ENCODE data around the gene ARL6IP4.

Gene ARL6IP4

DNA sequence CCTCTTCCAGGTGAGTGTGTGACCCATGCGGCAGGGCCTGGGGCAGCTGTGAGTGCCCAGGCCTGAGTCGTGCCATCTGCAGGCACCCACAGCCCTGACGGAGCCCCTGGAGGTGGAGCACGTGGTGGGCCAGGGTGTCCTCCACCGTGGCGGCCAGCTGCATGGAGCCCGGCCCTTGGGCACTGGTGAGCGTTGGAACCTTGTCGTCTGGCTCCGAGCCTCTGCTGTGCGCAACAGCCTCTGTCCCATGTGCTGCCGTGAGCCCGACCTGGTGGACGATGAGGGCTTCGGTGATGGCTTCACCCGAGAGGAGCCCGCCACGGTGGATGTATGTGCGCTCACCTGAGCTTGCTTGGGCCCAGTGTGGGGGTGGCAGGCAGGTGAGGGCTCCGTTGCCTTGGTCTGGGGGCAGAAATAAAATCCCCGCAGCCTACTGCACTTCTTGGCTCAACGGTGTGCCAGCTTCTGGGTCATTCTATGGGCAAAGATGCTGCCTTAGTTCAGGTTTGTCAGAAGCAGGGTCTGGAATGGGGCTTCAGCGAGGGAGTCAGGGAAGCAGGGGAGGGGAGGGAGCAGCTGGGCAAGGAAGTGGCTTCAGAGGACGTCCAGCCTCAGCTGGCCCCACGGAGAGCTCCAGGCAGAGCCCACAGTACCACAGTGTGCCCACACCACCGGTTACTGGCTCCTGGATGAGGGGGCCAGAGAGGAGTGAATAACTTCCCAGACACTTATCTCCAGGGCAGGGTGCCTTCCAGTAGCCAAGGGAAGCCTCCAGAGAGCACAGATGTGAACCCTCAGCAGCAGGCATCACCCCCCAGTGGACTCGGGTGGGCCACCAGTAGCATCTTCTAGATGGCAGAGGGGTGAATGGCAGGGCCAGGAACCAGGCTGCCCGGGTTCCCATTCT lies 1.2 kb upstream of the ARL6IP4 start:
- no peak for DNase-seq

- DNase-seq: no peak
These were observed 636 bp upstream of the ARL6IP4 start for GRCh38 chr12:122979908-122980182.

GRCh38 chr12:122981036-122981471 lies 573 bp downstream of the ARL6IP4 start:
- no peak for DNase-seq

- no peak for DNase-seq
These were observed 1.4 kb downstream of the ARL6IP4 start for GRCh38 chr12:122981587-122982476.

- DNase-seq: no peak
These were observed 2.0 kb downstream of the ARL6IP4 start for GRCh38 chr12:122982477-122982815.

DNA sequence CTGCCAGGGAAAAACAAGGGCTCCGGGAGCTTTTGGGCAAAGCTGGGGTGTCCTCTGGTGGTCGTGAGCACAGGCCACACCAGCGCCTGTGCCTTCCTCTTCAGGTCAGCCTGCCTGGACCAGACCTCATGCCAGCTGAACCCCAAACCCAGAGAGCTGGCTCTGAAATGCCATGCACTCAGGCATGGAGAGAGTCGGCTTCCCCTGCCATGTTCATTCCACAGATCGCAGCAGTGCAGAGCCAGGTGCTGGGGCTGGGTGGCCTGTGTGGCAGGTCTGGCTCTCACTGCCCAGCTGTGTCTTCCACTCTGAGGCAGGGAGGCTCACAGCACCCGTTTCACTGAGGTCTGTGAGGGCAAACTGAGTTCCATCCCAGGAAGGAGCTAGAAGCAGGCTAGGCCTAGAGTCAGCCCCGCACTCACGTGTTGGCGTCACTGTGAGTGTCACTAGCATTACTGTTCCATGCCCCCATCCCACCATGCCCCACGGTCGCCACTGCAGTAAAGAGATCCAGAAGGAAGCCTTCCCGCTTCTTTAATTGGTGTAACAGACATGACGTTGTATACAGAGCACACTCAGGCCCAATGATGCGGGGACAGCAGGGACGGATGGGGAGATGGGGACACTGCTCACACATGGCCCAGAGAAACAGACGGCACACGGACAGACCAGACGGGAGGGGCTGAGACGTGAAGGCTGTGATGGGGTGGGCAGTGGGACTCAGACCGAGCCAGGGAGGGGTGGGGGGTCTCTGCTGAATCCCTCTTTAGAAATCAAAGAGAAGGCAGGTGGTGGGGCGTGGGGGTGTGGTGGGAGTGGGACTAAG lies 2.7 kb downstream of the ARL6IP4 start:
- DNase-seq: no peak

DNA sequence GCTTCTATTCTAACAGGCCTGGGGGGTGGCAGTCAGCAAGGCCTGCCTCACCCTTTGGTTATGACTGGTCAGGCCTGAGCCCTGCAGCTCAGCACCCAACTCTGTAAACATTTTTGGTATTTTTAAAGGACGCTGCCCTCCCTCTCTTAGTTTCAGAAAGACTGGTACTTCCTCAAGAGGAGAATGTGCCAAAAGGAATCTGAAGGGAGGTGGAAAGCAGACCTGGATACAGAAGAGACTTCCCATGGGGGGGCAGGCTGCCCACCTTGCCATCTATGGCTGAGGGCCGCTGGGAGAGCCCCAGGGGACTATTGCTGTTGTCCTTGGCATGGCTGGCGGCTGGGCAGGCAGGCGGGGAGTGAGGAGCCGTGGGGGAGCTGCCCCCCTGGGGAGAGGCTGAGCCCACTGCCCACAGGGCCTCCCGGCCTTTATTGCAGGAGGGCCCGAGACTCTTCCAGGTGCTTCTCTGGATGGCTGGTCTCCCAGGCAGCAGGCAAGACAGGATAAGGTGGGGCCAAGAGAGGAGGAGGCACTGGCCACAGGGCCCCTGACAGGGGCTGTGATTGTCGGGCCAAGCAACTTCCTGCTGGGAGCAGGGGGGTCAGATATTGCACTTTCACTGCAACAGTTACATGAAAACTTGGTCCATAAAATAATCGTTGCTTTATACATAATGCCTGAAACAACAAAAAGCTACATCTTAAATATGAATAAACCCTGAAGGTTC lies 3.5 kb downstream of the ARL6IP4 start:
- DNase-seq: no peak

- DNase-seq: no peak
These were observed 4.3 kb downstream of the ARL6IP4 start for GRCh38 chr12:122984612-122985337.

DNA sequence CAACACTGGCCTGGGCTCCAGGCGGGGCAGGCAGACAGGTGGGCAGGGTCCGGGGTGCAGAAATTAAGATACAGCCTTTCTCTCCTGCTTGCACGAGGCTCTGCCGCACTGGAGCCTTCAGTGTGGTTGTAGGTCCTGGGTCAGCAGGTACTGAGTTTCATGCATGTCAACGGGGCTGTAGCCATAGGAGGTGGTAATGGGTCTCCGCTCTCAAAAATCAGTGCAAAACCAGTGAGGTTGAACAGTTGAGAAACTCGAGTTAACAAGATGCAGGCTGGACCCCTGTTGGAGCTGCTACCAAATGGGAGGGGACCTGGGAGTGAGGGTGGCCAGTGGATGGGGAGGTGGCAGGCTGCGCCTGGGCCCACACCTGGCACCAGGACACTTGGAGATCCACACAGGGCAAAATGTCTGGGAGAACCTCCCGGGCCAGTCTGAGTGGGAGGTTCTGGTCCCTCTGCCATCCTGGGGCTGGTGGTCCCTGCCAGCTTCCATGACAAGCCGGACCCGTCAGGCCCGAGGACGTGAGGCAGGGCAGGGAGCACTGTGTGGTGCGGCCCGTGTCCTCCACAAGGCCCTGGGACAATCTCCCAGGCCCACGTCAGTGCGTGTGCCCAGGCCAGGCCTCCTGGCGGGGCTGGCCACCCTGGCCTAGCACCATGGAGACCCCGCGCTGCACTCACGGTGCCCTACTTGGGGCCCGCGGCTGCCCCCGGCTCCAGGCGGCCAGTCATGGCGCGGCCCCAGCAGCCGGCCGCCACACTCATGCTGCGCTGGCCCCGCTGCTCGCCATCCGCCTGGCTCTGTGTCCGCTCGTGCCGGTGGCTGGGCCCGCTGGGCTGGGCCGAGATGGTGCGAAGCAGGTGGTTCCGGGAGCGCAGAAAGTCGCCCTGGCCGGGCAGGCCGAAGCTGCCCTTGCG lies 5.1 kb downstream of the ARL6IP4 start:
- no peak for DNase-seq

GRCh38 chr12:122986258-122986871 lies 5.9 kb downstream of the ARL6IP4 start:
- no peak for DNase-seq

- no peak for DNase-seq
These were observed 6.8 kb downstream of the ARL6IP4 start for GRCh38 chr12:122987086-122987951.

DNA sequence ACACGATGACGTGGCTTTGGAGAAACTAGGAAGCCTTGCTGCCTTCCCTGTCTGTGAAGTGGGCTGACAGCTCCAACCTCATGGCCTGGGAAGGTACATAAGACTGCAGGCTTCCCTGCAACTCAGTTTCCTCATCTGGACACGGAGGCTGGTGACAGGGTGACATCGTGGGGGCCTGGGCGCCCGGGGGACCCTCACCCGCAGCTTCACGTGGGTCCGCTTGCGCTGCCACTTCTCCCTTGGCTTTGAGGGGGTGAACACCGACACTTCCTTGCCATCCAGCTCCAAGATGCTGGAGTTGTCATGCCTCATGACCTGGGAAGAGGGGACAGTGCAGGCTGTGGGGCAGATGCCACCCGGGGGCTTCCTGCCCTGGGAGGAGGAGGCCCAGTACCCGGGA lies 7.6 kb downstream of the ARL6IP4 start:
- DNase-seq: no peak

- no peak for DNase-seq
These were observed 8.2 kb downstream of the ARL6IP4 start for GRCh38 chr12:122988612-122989212.

DNA sequence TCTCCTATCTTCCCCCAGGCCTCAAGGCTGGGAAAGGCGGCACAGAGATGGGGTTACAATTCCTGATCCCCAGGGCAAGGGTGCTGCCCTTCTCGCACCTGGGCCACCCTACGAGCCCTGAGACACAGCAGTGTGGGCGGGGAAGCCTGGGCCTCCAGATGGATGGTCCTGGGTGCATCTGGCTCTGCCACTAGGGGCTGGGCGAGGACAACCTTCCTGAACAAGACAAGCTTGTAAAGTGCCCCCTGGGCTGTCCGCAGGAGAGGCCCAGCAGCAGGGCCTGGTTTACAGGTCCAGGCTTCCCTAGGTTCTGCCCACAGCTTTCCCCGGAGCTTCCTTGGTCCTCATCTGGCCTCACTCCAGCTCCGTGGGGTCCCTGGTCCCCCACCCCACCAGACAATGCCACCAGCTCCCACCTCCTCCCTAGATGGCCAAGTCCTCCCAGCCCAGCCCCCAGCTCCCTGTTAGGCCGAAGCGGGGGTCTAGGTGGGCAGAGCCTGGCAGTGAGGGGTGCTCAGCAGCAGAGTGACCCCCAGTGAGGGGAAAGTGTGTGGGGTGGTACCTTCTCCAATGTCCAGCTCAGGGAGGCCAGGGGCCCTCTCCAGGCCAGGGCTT lies 8.9 kb downstream of the ARL6IP4 start:
- no peak for DNase-seq

DNA sequence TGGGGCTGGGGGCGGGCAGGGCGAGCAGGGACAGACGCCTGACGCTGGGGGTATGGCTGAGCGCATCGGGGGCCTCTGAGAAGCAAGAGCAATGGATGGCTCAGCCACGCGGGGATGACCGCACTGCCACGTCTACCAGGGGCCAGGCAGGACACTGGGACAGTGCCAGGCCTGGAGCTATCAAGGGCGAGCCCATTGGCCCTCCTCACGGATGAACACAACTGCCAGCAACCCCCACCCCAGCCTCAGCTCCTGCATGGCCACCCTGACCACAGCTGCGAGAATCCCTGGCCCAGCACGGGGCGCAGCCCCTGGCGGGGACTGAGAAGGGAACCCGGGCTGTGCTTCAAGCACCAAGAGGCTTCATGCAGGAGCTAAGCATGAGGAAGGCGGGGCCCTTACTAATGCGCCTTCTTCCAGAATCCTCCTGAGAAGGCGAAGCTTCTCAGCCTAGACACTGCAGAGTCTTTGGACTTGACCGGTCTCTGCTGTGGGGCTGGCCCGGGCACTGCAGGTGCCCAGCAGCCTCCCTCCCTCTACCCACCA lies 9.5 kb downstream of the ARL6IP4 start:
- DNase-seq: no peak

GRCh38 chr12:122990561-122990960 lies 10.1 kb downstream of the ARL6IP4 start:
- DNase-seq: no peak

DNA sequence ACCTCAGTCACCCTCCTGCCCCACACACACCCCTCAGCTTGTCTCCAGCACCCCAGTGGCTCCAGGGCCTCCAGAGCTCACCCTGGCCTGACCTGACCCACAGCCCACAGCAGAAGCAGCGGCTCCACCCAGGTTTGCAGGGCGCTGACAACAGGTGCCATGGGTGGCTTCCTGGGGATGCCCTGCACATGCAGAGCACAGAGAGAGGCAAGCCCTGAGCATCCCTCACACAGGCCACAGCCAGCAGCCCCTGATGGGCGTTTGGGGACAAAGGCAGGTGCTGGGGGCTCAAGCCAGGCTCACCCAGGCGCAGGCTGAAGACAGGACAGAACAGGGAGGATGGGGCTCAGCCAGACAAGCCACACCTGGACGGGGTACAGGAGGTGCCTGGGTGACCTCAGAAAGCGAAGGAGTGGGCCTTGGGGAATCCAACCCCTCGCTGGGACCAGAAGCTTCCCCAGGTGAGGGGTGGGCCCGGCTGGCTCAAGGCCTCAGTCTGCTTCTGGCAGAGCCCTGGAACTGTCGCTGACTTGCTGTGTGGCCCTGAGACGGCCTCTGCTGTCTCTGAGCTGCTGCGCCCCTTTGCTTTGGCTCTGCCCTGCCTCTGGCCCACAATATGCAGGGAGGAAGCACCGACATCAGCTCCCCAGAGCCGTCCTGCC lies 10.6 kb downstream of the ARL6IP4 start:
- DNase-seq: no peak
